Activated CD4-positive, alpha-beta T cell treated with anti-CD3 and anti-CD28 coated beads for 4 hours (primary cell): ENCODE measurements around the gene SFMBT1.

ENCODE experiments used
- DNase-seq, 2 donors: peaks; one replicate each; pipeline ENCODE4 v3.0.0-alpha.2; 2020

SFMBT1 gene

GRCh38 chr3:52879581-52879980 is 166.3 kb downstream of the SFMBT1 start:
- no peak for DNase-seq

GRCh38 chr3:52879090-52879489 is 166.8 kb downstream of the SFMBT1 start:
- no peak for DNase-seq

GRCh38 chr3:52877085-52877484 is 168.8 kb downstream of the SFMBT1 start:
- DNase-seq = no peak

- DNase-seq = no peak
Measured at GRCh38 chr3:52874864-52875587, 170.8 kb downstream of the SFMBT1 start.

- DNase-seq = no peak
Measured at GRCh38 chr3:52874160-52874701, 171.6 kb downstream of the SFMBT1 start.

GRCh38 chr3:52873433-52874159 is 172.3 kb downstream of the SFMBT1 start:
- no peak for DNase-seq

- DNase-seq = no peak
Measured at GRCh38 chr3:52872245-52872644, 173.6 kb downstream of the SFMBT1 start.

GRCh38 chr3:52871761-52872160 is 174.1 kb downstream of the SFMBT1 start:
- DNase-seq = no peak

- DNase-seq = no peak
Measured at GRCh38 chr3:52870471-52870870, 175.4 kb downstream of the SFMBT1 start.

GRCh38 chr3:52866427-52866826 is 179.4 kb downstream of the SFMBT1 start:
- DNase-seq = no peak

GRCh38 chr3:52865994-52866393 is 179.9 kb downstream of the SFMBT1 start:
- no peak for DNase-seq

- DNase-seq = no peak
Measured at GRCh38 chr3:52860424-52860768, 185.5 kb downstream of the SFMBT1 start.

- no peak for DNase-seq
Measured at GRCh38 chr3:52859686-52860423, 186.0 kb downstream of the SFMBT1 start.

- no peak for DNase-seq
Measured at GRCh38 chr3:52857864-52858263, 188.0 kb downstream of the SFMBT1 start.

GRCh38 chr3:52857133-52857532 is 188.7 kb downstream of the SFMBT1 start:
- DNase-seq = no peak

GRCh38 chr3:52856666-52857065 is 189.2 kb downstream of the SFMBT1 start:
- no peak for DNase-seq

GRCh38 chr3:52854013-52854412 is 191.9 kb downstream of the SFMBT1 start:
- no peak for DNase-seq
